ENCODE results near the gene CSKMT.
"Not testable (repeated sequence)": the region's sequence is repeated elsewhere in the genome, so short reads cannot be mapped to it uniquely, and the experiment has no call there.

The CSKMT gene

GRCh38 chr11:62647609-62648005 lies 17.5 kb upstream of the CSKMT start:
- no peak overlapping the region for H3K4me3 ChIP-seq (ENCODE audit: low read depth, low read length)
- no peak for TF ChIP-seq CTCF (IDR thresholded peaks at IDR 0.05; ENCODE audit: control insufficient read depth, extremely low read depth, insufficient read depth)
- no peak for DNase-seq (ENCODE audit: low read depth)

GRCh38 chr11:62648185-62648966 lies 16.7 kb upstream of the CSKMT start:
- TF ChIP-seq CTCF (IDR thresholded peaks at IDR 0.05; ENCODE audit: control insufficient read depth, extremely low read depth, insufficient read depth) = no peak
- DNase-seq (ENCODE audit: low read depth) = no peak
- no peak overlapping the region for H3K4me3 ChIP-seq (ENCODE audit: low read depth, low read length)

- TF ChIP-seq CTCF (IDR thresholded peaks at IDR 0.05; ENCODE audit: control insufficient read depth, extremely low read depth, insufficient read depth) = no peak
These were observed 16.1 kb upstream of the CSKMT start for GRCh38 chr11:62648967-62649364.

GRCh38 chr11:62649486-62649885 lies 15.6 kb upstream of the CSKMT start:
- no peak for TF ChIP-seq CTCF (IDR thresholded peaks at IDR 0.05; ENCODE audit: control insufficient read depth, extremely low read depth, insufficient read depth)
- no peak for DNase-seq (ENCODE audit: low read depth)

More at GRCh38 chr11:62648967-62649364, 16.1 kb upstream of the CSKMT start:
- DNase-seq (ENCODE audit: low read depth) = no peak
- no peak overlapping the region for H3K4me3 ChIP-seq (ENCODE audit: low read depth, low read length)

GRCh38 chr11:62650283-62650682 lies 14.8 kb upstream of the CSKMT start:
- not testable (repeated sequence) for H3K4me3 ChIP-seq (ENCODE audit: low read depth, low read length); DNase-seq (ENCODE audit: low read depth)

More at GRCh38 chr11:62649486-62649885, 15.6 kb upstream of the CSKMT start:
- no peak overlapping the region for H3K4me3 ChIP-seq (ENCODE audit: low read depth, low read length)

GRCh38 chr11:62652161-62653006 lies 12.7 kb upstream of the CSKMT start:
- H3K4me3 ChIP-seq (ENCODE audit: low read depth, low read length) = peak overlapping the region; percentile 87
- no peak for DNase-seq (ENCODE audit: low read depth)
- no peak for TF ChIP-seq CTCF (IDR thresholded peaks at IDR 0.05; ENCODE audit: control insufficient read depth, extremely low read depth, insufficient read depth)

GRCh38 chr11:62654297-62654696 lies 10.8 kb upstream of the CSKMT start:
- H3K4me3 ChIP-seq (ENCODE audit: low read depth, low read length) = no peak overlapping the region
- DNase-seq (ENCODE audit: low read depth) = no peak
- TF ChIP-seq CTCF (IDR thresholded peaks at IDR 0.05; ENCODE audit: control insufficient read depth, extremely low read depth, insufficient read depth) = no peak

Data from LNCaP clone FGC (cell line).